Chondrocyte (in vitro differentiated cells): ENCODE measurements around the gene RAB8B. TPM values are rescaled to one million over a fixed set of nuclear protein-coding genes. Genes with fewer than 3 reads are reported as not detected.

Source experiments
- DNase-seq: peaks from one replicate; pipeline ENCODE4 v3.0.0; 2021; ENCODE audit warnings: mixed read lengths, low spot score
- H3K27ac Mint-ChIP-seq: one replicate; pipeline ENCODE4 v1.8.0; 2021; ENCODE audit warnings: mild to moderate bottlenecking, moderate library complexity, mixed read lengths; ENCODE audit not compliant: unreplicated experiment
- H3K27me3 Mint-ChIP-seq: 2 replicates; pipeline ENCODE4 v1.8.0; 2021; ENCODE audit warnings: low read depth, mixed read lengths
- H3K36me3 Mint-ChIP-seq: 2 replicates; pipeline ENCODE4 v1.8.0; 2021; ENCODE audit warnings: low read depth, mixed read lengths
- H3K4me1 Mint-ChIP-seq: 2 replicates; pipeline ENCODE4 v1.8.0; 2021; ENCODE audit warnings: low read depth, mild to moderate bottlenecking, mixed read lengths
- H3K4me3 Mint-ChIP-seq: one replicate; pipeline ENCODE4 v1.8.0; 2021; ENCODE audit warnings: mild to moderate bottlenecking, moderate library complexity, mixed read lengths; ENCODE audit not compliant: unreplicated experiment
- H3K9me3 Mint-ChIP-seq: 2 replicates; pipeline ENCODE4 v1.8.0; 2021; ENCODE audit warnings: low read depth, mixed read lengths
- total RNA-seq: library from RNA; stranded (reverse); gene quantifications from 3 replicates; pipeline ENCODE4 v1.2.1, GENCODE V29; 2021
- TF ChIP-seq, protein P1 (sequence below): fragments of 200-600 bp; sonication (generic); IDR thresholded peaks from 2 replicates; pipeline ENCODE4 v1.5.0; 2021; ENCODE audit warnings: antibody characterized with exemption, mild to moderate bottlenecking, moderate library complexity

RAB8B gene
- total RNA-seq, 1 donor from 2014 or later, result 34.8 TPM

DNA sequence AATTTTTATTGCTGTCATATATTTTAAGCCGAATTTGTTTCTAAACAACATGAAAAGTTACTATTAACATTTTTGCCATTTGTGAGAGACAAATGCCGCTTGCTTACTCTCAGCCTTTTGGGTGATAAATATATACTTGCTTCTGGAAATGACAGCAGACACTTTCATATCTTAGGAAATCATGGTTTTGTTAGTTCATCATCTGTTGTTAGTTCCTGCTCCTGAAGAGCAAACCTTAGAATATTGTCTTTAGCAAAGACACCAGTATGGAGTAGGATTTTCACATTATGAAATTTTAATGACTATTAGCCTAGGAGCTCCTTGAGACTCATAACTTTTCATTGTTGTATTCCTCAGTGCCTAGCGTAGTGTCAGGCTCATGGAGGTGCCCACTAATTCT is 36.0 kb downstream of the RAB8B start:
- no peak for DNase-seq
- Mint-ChIP-seq H3K9me3 (no peaks in the 10 kb centered on the region), H3K27me3 (no peaks in the 10 kb centered on the region), H3K27ac (no peak overlapping the region), H3K36me3 (no peaks in the 10 kb centered on the region), H3K4me1 (peaks cover 25% of the 10 kb centered on the region), H3K4me3 (no peak overlapping the region)
- TF ChIP-seq, protein P1, sequence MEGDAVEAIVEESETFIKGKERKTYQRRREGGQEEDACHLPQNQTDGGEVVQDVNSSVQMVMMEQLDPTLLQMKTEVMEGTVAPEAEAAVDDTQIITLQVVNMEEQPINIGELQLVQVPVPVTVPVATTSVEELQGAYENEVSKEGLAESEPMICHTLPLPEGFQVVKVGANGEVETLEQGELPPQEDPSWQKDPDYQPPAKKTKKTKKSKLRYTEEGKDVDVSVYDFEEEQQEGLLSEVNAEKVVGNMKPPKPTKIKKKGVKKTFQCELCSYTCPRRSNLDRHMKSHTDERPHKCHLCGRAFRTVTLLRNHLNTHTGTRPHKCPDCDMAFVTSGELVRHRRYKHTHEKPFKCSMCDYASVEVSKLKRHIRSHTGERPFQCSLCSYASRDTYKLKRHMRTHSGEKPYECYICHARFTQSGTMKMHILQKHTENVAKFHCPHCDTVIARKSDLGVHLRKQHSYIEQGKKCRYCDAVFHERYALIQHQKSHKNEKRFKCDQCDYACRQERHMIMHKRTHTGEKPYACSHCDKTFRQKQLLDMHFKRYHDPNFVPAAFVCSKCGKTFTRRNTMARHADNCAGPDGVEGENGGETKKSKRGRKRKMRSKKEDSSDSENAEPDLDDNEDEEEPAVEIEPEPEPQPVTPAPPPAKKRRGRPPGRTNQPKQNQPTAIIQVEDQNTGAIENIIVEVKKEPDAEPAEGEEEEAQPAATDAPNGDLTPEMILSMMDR, result no peak

DNA sequence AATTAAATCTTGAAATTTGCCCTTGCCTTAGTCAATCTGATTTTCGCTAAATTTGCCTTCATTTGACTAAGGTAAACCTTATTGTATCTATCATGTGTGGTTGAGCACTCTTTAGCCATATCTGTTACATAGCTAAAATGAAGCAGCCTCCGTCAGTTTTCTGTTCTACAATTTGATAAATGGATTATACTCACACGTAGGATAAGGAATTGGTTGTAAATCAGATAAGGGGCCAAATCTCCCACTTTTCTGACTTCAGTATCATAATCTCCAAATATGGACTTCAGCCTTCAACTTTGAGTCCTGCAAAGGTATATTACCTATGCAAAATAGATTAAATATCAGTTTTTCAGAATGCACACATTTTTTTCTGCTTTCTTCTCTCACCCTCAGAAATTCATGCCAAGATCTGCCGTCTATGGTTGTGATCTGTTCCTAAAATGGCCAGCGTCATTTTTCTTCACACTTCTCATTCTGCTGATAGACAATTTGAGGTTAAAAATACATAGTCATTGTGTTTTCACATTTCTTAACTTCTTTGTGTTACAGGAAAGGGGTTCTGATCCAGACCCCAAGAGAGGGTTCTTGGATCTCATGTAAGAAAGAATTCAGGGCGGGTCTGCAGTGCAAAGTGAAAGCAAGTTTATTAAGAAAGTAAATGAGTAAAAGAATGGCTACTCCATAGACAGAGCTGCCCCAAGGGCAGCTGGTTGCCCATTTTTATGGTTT is 36.9 kb downstream of the RAB8B start:
- Mint-ChIP-seq H3K9me3 (no peaks in the 10 kb centered on the region), H3K27me3 (no peaks in the 10 kb centered on the region), H3K36me3 (no peaks in the 10 kb centered on the region), H3K4me3 (no peak overlapping the region), H3K27ac (no peak overlapping the region), H3K4me1 (peaks cover 20% of the 10 kb centered on the region)
- TF ChIP-seq, protein P1, result no peak
- no peak for DNase-seq

DNA sequence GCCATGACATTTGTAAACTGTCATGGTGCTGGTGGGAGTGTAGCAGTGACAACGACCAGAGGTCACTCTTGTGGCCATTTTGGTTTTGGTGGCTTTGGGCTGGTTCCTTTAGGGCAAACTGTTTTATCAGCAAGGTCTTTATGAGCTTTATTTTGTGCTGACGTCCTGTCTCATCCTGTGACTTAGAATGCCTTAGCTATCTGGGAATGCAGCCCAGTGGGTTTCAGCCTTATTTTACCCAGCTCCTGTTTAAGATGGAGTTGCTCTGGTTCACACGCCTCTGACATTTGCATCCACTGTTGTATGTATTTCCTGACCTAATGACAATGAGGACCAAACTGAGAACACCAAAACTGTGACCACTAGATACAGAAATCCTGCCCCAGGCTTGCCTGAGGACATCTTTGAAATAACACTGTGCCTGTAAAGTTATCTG is 37.6 kb downstream of the RAB8B start:
- no peaks in the 10 kb centered on the region for H3K27me3 Mint-ChIP-seq

DNA sequence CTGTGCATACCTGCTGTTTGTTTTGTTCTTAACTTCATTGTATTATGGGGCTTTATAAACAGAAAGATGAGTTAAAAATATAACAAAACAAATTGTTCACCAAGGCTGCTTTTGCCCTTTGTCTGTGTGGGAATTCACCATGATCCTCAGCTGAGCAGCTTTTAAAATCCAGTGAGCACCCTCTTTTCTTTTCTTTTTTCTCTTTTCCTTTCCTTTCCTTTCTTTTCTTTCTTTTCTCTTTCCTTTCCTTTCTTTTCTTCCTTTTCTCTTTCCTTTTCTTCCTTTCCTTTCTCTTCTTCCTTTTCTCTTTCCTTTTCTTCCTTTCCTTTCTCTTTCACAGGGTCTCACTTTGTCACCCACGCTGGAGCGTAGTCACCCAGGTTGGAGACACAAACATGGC is 38.3 kb downstream of the RAB8B start:
- no peaks in the 10 kb centered on the region for H3K36me3 Mint-ChIP-seq
- H3K27ac Mint-ChIP-seq, result no peak overlapping the region
- no peaks in the 10 kb centered on the region for H3K27me3 Mint-ChIP-seq
- no peak for DNase-seq
- H3K4me1 Mint-ChIP-seq, result peaks cover 24% of the 10 kb centered on the region
- no peaks in the 10 kb centered on the region for H3K9me3 Mint-ChIP-seq
- no peak overlapping the region for H3K4me3 Mint-ChIP-seq
- TF ChIP-seq, protein P1, result no peak

More for the DNA sequence above, 37.6 kb downstream of the RAB8B start:
- Mint-ChIP-seq H3K9me3 (no peaks in the 10 kb centered on the region), H3K36me3 (no peaks in the 10 kb centered on the region), H3K27ac (no peak overlapping the region), H3K4me1 (peaks cover 21% of the 10 kb centered on the region), H3K4me3 (no peak overlapping the region)
- no peak for DNase-seq
- TF ChIP-seq, protein P1, result no peak

DNA sequence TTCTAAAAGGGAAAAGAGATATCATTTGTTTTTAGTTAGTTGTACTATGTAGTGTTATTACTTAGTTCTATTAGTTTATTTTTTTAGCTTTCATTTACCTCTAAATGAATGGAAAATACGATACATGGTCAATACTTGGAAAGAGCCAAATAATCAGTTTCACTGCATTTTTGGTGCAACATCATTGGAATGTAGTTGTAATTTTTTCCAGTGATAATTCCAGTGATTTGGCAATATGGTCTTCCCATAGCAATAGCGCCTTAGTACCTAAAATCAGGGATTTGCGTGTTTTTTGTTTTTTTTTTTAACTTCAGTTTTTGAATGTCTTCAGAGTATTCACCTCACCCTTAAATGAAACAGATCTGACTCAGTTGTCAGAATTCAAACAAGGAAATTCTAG is 41.8 kb downstream of the RAB8B start:
- Mint-ChIP-seq H3K4me1 (peaks cover 53% of the 10 kb centered on the region), H3K9me3 (no peaks in the 10 kb centered on the region), H3K36me3 (no peaks in the 10 kb centered on the region), H3K27ac (no peak overlapping the region), H3K27me3 (no peaks in the 10 kb centered on the region), H3K4me3 (no peak overlapping the region)
- DNase-seq, result no peak
- TF ChIP-seq, protein P1, result no peak
